HG03469 (cell line): ENCODE measurements around the gene ATG7.

Experiments
- ATAC-seq: cut with Tn5 transposase; IDR thresholded peaks from one replicate; pipeline ENCODE4 v1.9.1; 2021; ENCODE audit warnings: mild to moderate bottlenecking, moderate library complexity, moderate number of reproducible peaks; ENCODE audit not compliant: unreplicated experiment

The ATG7 gene, protein sequence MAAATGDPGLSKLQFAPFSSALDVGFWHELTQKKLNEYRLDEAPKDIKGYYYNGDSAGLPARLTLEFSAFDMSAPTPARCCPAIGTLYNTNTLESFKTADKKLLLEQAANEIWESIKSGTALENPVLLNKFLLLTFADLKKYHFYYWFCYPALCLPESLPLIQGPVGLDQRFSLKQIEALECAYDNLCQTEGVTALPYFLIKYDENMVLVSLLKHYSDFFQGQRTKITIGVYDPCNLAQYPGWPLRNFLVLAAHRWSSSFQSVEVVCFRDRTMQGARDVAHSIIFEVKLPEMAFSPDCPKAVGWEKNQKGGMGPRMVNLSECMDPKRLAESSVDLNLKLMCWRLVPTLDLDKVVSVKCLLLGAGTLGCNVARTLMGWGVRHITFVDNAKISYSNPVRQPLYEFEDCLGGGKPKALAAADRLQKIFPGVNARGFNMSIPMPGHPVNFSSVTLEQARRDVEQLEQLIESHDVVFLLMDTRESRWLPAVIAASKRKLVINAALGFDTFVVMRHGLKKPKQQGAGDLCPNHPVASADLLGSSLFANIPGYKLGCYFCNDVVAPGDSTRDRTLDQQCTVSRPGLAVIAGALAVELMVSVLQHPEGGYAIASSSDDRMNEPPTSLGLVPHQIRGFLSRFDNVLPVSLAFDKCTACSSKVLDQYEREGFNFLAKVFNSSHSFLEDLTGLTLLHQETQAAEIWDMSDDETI

DNA sequence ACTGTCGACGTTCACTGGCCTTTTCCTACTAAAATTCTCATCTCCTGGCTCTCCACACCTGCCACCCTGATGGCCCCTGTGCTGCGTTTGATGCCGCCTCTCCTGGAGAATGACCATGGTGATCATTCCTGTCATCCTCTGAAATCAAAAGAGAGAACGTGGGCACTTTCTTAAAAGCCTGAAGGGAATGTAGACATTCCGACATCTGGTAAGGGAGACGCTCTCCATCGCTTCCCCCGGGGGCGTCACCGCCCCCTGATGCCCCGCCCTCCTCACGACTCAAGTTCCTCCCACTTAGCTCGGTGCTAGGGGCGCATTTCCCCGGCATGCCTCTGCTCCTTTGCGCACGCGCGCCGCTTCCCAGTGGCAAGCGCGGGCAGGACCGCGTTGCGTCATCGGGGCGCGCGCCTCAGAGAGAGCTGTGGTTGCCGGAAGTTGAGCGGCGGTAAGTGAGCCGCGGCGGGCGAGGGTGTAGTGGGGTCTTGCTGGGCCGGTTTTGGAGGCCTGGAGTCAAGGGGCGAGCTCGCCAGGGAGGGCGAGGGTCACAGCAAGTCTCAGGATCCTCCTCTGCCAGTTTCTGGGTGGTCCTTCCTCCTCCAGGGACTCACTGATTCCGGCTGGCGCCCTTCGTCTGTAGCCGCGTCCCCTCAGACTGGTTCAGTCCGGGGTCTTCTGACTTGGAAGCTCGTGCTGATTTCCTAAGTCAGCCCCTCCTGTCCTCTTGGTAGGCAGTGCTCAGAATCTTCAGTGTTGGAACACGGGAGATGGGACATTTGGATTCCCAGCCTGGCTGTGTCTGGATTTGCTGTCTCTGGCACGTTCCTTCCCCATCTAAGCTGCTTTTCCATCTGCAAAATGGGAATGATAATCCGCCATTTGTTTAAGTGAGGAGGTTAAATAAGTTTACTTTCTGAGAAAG lies at the start of gene ATG7:
Gene ATG7, plus strand, starts transcription at position 412 of the 919 bp plus-strand sequence. CDS start 26,299 bp downstream, outside the sequence.
- peak; percentile 89 for ATAC-seq

DNA sequence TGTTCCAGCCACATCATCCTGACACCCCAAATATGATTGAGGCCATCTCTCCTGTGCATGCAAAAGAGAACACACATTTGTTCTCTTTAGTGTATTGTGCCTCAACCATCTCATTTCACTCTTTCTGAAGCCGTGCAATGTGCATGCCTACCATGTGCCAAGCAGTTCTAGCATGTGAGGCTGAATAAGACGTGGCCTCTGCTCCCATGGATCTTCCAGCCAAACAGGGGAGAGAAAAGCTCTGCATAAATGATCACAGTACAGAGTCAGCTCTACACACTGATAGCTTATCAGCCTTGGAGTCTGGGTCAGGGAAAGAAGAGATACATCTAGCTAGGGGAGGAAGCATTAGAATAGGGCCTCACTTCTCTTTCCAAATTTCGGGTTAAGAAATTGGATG lies 48.2 kb upstream of the ATG7 start:
- no peak for ATAC-seq

DNA sequence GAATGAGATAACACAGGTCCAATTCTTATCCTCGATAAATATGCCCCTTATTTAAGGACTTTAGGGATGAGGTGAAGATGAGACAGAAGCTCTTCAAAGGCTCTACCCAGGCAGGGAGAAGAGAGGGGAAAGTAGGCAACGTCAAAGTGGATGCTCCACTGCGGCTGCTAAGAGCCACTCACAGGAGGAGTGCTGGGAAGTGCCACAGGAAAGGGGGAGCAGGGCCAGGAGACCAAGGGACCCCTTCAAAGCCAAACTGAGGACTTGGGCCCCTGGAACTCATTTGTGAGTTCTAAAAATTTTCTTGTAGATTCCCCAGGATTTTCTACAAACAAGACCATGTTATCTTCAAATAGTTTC lies 47.3 kb upstream of the ATG7 start:
- no peak for ATAC-seq

DNA sequence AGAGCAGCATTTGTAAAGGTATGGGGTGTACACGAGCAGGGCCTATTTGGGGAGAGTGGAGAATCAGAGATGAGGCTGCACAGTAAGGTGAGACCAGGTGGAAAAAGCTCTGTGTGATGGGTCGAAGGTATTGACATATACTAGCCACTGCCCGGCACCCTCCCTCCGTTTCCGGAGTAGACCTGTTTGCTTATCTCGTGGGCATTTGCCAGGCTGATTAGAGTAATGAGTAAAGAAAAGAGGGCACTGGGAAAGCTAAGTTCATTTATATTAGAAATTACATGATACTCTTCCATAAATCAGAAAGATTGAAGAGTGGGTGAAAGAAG lies 46.2 kb upstream of the ATG7 start:
- ATAC-seq, result no peak

DNA sequence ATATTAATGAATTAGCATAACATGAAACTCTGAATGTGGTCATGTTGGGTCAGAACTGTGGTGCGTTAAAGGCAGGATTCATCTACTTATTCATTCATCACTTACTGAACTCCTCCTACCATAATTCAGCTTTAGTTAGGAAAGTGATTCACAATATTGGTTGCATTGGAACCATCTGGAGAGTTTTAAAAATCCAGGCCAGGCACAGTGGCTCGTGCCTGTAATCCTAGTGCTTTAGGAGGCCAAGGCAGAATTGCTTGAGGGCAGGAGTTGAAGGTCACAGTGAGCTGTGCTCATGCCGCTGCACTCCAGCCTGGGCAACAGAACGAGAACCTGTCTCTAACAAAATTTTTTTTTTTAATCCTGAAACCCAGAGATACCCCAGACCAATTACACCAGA lies 44.2 kb upstream of the ATG7 start:
- no peak for ATAC-seq

DNA sequence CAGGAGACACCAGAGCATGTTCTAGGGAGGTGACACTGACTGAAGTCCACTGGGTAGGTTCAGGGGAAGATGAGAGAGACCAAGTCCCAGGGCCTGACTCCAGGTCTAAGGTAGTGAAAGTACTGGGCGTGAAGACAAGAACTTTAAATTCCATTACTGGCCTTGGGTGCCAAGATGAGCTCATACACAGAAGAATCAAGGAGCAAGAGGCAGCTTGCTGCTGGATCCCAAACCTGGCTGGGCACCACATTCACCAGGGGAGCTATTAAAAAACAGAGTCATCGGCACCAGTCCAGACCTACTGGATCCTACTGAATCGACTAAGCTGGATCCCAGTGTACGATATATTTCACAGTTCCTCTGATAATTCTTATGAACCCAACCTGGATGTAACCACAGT lies 42.1 kb upstream of the ATG7 start:
- no peak for ATAC-seq

DNA sequence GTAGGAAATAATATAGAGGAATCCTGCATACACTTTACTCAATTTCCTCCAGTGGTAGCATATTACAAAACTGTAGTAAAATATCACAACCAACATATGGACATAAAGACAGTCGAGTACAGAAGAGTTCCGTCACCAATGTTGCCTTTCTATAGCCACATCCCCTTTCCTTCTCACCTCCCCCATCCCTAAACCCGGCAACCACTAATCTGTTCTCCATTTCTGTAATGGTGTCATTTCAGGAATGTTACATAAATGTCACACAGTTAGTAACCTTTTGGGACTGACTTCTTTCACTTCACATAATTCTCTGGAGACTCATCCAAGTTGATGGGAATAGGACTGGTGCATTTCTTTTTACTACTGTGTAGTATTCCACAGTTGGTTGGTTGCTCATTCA lies 41.4 kb upstream of the ATG7 start:
- ATAC-seq, result no peak

DNA sequence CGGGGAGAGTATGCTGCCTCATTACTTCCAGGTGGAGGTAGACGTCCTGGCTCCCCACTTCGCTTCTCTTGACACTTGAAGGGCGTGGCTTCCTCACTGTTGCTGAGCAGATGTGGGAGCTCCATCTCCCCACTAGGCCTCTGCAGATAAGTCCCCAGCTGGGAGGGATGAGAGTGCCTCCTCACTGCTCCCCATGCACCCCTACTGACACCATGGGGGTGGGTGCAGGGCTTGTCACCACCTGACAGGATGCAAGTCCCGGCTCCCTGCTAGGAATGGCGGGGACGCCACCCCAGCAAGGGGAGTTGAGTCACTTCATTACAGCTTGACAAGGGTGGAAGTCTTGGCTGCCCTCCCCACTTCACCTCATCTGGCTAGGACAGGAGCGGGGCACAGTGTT lies 36.8 kb upstream of the ATG7 start:
- no peak for ATAC-seq

DNA sequence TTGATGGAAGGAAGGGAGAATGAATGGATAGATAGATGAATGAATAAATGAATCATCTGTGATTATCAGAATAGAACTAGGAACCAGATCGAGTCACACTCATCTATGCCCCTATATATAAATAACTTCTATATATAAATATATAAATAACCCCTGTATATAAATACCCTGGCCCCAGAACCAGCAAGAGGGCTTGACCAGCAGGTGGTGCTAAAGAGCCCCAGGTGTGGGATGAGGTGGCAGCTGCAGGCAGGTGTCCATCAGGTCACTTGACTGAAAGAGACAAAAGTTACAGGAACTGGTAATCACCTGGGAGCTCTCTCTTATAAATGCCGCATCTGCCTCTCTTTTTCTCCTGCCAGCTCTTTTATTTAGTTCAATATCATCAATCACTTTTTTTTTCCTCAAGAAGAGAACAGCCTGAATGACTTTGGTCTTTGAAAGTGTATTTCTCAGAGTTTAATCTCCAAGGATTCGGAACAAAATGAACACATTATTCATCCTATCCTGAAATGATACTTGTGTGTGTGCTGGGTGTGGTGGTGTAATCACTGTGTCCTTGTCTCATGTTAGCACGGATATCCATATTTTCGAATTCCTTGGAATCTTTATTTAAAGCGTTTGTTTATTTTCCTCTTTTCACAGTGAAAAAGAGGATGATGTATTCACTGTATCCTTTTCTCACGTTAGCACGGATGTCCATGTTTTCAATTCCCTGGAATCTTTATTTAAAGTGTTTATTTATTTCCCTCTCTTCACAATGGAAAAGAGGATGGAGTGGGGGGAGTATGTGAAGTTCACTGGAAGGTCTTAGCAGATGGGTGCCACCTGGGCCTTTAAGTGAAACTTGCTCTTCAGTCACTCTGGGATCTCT lies 35.4 kb upstream of the ATG7 start:
- ATAC-seq, result no peak

DNA sequence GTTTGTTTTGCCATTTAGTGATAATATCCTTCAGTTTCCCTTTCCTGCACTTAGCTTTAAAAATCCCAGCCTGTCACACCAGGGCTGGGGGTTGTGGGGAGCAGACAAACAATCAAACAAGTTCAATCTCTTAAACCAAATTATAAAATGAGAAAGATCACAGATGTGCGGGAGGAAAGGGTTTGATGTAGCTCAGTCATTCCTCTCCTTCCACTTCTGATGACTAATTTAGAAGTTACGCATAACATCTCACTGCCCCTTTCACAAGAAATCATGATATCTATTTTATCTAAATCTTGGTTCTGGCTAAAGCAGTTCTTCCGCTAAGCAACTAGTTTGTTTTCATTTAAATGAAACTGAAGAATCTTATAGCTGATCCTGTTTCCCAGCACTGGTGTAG lies 34.1 kb upstream of the ATG7 start:
- ATAC-seq, result no peak

DNA sequence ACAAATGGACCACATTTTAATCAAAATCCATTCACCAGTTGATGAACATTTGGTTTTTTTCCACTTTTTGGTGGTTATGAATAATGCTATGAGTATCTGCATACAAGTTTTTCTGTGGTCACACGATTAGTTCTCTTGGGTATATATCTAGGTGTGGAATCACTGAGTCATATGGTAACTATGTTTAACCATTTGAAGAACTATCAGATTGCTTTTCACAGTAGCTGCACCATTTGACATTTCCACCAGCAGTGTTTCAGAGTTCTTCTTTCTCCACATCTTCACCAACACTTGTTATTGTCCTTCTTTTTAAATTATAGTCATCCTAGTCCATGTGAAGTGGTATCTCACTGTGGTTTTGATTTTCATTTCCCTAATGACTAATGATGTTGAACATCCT lies 33.3 kb upstream of the ATG7 start:
- ATAC-seq, result no peak

DNA sequence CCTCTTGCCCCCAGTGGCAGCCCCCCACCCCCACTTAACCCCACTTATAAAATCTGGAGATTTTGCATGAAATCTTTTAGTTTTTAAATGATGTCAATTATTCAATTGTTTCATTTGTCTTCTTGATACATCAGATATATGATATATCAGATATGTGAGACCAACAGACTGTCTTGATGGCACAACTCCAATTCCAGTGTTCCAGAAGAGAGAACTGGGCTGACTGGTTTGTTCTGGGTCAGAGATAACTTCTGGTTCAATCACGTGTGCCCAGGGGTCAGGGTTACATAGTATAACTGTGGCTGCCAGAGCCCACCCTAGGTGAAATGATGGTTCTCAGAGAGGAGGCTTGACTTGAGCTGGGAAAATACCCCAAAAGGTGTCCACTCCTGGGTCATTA lies 32.4 kb upstream of the ATG7 start:
- ATAC-seq, result no peak

DNA sequence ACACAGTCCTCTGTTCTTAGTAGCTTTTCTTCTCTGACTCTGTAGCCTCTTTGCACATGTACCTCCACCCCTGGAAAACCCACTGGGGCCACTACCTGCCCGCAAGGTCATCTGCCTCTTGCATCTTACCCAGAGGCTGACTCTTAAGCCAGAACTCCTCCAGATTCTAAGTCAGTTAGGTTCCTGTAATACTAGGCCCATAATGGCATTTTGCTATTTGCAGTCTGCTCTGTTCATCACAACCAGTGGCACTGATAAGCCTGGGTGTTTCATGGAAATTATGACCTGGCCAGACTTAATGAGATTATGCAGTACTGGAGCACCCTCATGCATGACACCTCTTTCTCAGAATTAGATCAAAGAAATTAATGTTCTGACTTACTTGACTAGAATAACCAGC lies 31.7 kb upstream of the ATG7 start:
- ATAC-seq, result no peak

DNA sequence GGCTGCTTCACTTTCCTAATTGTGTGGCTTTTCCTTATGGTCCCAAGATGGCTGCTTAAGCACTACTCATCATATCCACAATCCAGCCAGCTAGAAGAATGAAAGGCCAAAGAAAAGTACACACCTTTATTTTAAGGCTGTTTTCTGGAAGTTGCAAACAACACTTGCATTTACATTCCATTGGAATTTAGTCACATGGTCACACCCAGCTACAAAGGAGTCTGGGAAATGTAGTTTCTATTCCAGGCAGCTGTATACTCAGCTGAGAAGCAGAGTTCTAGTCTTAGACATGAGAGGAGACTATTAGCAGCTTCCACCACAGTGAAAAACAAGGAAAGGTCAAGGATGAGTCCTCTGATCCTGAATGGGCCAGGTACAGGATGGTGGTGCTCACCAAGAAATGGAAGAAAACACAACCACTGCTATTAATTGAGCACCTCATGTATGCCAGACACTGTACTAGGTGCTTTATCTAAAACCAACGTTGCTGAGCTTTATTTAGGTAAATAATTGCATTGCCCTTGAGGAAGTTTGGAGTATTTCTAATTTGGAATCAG lies 28.0 kb upstream of the ATG7 start:
- no peak for ATAC-seq

DNA sequence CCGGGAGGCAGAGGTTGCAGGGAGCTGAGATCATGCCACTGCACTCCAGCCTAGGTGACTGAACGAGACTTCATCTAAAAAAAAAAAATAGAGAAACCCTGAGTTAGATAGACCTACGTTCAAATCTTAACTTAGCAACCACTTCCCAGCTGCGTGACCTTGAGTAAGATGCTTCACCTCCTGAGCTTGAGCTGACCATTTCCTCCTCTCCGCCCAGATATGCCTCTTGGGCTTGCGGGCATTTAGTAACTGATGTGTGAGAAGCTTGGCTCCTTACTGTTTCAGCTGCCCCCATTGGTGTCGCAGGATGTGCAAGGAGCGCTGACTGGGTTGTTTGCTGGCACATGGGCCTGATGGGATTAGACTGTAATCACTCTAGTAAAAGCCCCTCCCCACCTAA lies 26.9 kb upstream of the ATG7 start:
- no peak for ATAC-seq

DNA sequence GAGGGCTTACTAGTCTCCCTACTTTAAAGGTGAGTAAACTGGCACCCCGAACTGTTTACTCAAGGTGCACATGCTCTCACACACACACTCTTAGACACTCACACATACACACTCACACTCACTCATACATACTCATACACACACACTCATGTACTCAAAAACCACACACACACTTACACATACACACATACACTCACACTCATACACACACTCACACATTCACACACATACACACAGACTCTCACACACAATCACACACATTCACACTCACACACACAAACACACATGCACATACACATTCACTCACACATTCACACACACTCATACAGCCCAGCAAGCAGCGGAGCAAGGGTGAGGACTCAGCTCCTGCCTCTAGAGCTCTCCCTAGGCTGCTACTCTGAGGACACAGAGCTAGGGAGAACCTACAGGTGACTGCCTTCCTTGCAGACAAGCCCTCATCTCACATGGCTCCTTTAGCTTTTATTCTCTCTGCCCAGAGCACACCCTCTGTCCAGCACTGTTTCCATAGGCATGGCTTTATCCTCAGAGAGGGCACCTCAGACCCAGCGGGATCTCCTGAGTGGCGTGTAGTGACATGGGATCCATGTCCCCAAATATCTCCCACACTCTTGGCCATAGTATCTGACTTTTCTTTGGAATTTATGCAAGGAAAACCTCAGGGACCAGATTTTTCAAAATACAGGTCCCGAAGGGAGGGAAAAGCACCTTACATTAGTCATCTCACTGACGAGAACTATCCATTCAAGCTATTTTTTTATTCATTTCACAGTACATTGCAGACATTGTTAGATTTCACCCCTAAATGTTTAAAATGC lies 26.2 kb upstream of the ATG7 start:
- ATAC-seq, result no peak

DNA sequence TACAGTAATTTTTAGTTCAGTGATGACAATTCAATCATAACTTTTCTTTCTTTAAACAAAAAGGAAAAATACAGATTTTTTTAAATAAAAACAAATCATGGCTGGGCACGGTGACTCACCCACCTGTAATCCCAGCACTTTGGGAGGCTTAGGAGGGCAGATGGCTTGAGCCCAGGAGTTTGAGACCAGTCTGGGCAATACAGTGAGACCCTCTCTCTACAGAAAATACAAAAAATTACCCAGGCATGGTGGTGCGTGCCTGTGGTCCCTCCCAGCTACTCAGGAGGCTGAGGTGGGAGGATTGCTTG lies 25.6 kb upstream of the ATG7 start:
- ATAC-seq, result no peak

DNA sequence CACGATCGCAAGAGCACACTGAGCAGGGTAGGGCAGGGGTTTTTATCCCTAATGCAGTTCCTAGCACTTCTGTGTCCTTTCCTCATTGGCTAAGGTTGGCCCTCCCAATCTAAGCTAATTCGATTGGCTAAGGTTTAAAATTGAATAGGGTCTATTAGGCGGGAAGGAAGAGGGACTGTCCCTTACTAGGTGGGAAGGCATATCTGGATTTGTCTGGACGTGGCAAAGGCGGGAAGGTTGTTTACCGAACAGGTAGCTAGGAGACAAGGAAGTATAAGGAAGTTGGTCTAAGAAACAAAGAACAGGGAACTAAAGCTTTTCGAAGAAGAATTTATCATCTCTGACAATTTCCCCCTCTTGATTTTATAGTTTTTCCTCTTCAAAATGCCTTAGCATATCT lies 24.8 kb upstream of the ATG7 start:
- no peak for ATAC-seq

DNA sequence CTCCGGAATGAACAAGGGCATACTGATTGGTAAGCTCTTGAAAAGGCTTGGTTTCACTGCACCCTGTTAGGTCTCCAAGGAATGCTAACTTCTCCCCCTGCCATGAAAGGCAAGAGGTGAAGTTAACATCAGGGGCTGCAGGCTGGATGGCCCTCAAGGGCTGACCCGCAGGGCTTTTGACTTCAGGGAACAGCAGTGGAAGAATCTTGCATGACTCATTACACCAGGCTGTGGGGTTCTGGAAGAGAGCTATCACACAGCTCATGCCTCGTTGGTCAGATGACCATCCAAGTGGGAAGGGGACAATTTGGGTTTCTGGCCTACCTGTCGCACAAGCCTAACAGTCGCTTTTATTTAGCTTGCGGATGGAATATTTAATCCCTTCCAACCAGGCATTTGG lies 23.6 kb upstream of the ATG7 start:
- no peak for ATAC-seq
